Peyer's patch (tissue), 4 donors: Measurements from ENCODE around the gene STK25. TPM values are rescaled to one million over a fixed set of nuclear protein-coding genes. Genes with fewer than 3 reads are reported as not detected.

Experiments
- DNase-seq, 3 donors: peaks; one replicate each; pipeline ENCODE4 v3.0.0-alpha.2; 2017 to 2019
- H3K27ac ChIP-seq, 4 donors: fragments of 200-600 bp; sonication (generic); one replicate each; pipeline ENCODE4 v1.5.1; 2016 to 2019
- H3K27me3 ChIP-seq, 2 donors: fragments of 200-600 bp; sonication (generic); one replicate each; pipeline ENCODE4 v1.5.1; 2019
- H3K36me3 ChIP-seq, 3 donors: fragments of 200-600 bp; sonication (generic); one replicate each; pipeline ENCODE4 v1.5.1; 2016 to 2019
- H3K4me1 ChIP-seq, 4 donors: fragments of 200-600 bp; sonication (generic); one replicate each; pipeline ENCODE4 v1.5.1; 2016 to 2019
- H3K4me3 ChIP-seq, 4 donors: fragments of 200-600 bp; sonication (generic); 1 replicate in 3 of 4; 2 replicates in 1 of 4; pipeline ENCODE4 v1.5.1; 2016 to 2019; ENCODE audit warnings: mild to moderate bottlenecking in 1 of 4
- H3K9me3 ChIP-seq, 4 donors: fragments of 200-600 bp; sonication (generic); one replicate each; pipeline ENCODE4 v1.5.1; 2016 to 2019; ENCODE audit warnings: mild to moderate bottlenecking in 1 of 4
- CTCF ChIP-seq, 6 experiments: fragments of 450-650 bp in 4 of 6; fragments of 200-600 bp in 2 of 6; sonication (generic) in 1 of 6; IDR thresholded peaks; one replicate each; pipeline ENCODE4 v1.5.1; 2017 to 2019; ENCODE audit warnings: antibody characterized with exemption in 6 of 6, mild to moderate bottlenecking in 3 of 6, moderate library complexity in 1 of 6
- POLR2A ChIP-seq, 2 donors: fragments of 450-650 bp; IDR thresholded peaks; one replicate each; pipeline ENCODE4 v1.5.1; 2017; ENCODE audit warnings: antibody characterized with exemption in 2 of 2, mild to moderate bottlenecking in 2 of 2, moderate library complexity in 2 of 2
- total RNA-seq, 4 donors: library from RNA; depleted of rRNA; stranded (reverse); fragments of >200 nt; gene quantifications; one replicate each; pipeline ENCODE4 v1.1.0, GENCODE V29; 2016

STK25 gene
- total RNA-seq, 4 donors from 2014 or later = 149 to 356 (median 275) TPM

- peaks cover 0 to 27% (median 0%) of the 10 kb centered on the region in 3 donors for H3K36me3 ChIP-seq
- H3K27me3 ChIP-seq = no peaks in the 10 kb centered on the region
- no peaks in the 10 kb centered on the region for H3K9me3 ChIP-seq
- H3K4me1 ChIP-seq = peaks cover 0 to 22% (median 5%) of the 10 kb centered on the region in 4 donors
- H3K27ac ChIP-seq = no peak overlapping the region
- no peak for DNase-seq
- no peak overlapping the region for H3K4me3 ChIP-seq
- TF ChIP-seq POLR2A (IDR thresholded peaks at IDR 0.05) (no peak), CTCF (IDR thresholded peaks at IDR 0.05) (no peak)
These were observed 4.5 kb downstream of the STK25 start for GRCh38 chr2:241503776-241504392.

GRCh38 chr2:241502281-241502680, 6.1 kb downstream of the STK25 start:
- TF ChIP-seq CTCF (IDR thresholded peaks at IDR 0.05) (no peak), POLR2A (IDR thresholded peaks at IDR 0.05) (no peak)
- Histone ChIP-seq H3K4me1 (peaks cover 0 to 22% (median 3%) of the 10 kb centered on the region in 4 donors), H3K27ac (no peak overlapping the region), H3K27me3 (no peaks in the 10 kb centered on the region), H3K4me3 (no peak overlapping the region), H3K9me3 (no peaks in the 10 kb centered on the region), H3K36me3 (peaks cover 0 to 40% (median 0%) of the 10 kb centered on the region in 3 donors)
- DNase-seq = no peak

DNA sequence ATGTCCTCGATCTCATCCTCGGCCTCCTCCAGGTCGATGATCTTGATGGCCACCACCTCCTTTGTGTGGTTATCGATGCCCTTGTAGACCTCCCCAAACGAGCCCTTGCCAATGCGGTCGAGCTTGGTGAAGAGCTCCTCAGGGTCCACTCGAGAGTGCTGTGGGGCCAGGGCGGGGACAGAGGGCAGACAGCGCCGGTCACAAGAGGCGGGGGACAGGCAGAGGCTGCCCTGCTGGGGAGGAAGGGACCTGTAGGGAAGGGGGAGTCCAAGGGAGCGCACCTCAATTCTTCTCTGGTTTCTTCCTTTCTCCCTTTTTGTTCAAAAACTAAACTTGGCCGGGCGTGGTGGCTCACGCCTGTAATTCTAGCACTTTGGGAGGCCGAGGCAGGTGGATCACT, 6.8 kb downstream of the STK25 start:
- TF ChIP-seq CTCF (IDR thresholded peaks at IDR 0.05) (no peak), POLR2A (IDR thresholded peaks at IDR 0.05) (no peak)
- H3K36me3 ChIP-seq = peaks cover 0 to 47% (median 0%) of the 10 kb centered on the region in 3 donors
- no peaks in the 10 kb centered on the region for H3K27me3 ChIP-seq
- H3K4me3 ChIP-seq = no peak overlapping the region
- DNase-seq = no peak
- H3K27ac ChIP-seq = no peak overlapping the region
- H3K9me3 ChIP-seq = no peaks in the 10 kb centered on the region
- H3K4me1 ChIP-seq = peaks cover 0 to 22% (median 0%) of the 10 kb centered on the region in 4 donors

- H3K27ac ChIP-seq = no peak overlapping the region
- TF ChIP-seq POLR2A (IDR thresholded peaks at IDR 0.05) (no peak), CTCF (IDR thresholded peaks at IDR 0.05) (no peak)
- H3K9me3 ChIP-seq = no peaks in the 10 kb centered on the region
- DNase-seq = no peak
- peaks cover 0 to 22% (median 0%) of the 10 kb centered on the region in 4 donors for H3K4me1 ChIP-seq
- H3K27me3 ChIP-seq = no peaks in the 10 kb centered on the region
- H3K36me3 ChIP-seq = peaks cover 0 to 51% (median 0%) of the 10 kb centered on the region in 3 donors
- no peak overlapping the region for H3K4me3 ChIP-seq
These were observed 7.3 kb downstream of the STK25 start for GRCh38 chr2:241501099-241501541.

DNA sequence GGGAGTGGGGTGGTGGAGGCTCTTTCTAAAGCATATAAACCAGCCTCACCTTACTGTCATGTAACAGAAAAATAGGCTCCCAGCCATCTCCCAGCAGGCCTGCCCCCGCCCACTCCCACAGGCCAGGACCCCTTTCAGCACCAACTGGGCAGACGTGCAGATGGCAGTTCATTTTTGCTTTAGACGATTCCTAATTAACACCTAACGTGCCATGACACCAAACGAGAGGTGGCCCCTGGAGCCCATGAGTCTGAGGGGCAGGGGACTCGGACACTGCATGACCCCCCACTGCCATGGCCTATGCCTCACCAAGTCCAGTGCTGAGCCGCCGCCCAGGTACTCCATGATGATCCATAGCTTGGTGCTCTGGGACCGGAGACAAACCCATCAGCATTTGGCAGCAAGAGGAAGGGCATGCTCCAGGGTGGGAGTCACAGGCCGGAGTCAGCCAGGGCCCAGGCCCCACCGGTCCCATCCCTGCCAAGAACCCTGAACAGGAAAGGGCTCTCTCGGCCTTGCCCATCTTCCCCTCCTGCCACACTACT, 7.9 kb downstream of the STK25 start:
- H3K36me3 ChIP-seq = peaks cover 0 to 57% (median 0%) of the 10 kb centered on the region in 3 donors
- H3K4me1 ChIP-seq = peaks cover 0 to 19% (median 0%) of the 10 kb centered on the region in 4 donors
- no peaks in the 10 kb centered on the region for H3K27me3 ChIP-seq
- no peaks in the 10 kb centered on the region for H3K9me3 ChIP-seq
- DNase-seq = no peak
- TF ChIP-seq POLR2A (IDR thresholded peaks at IDR 0.05) = no peak
- no peak for TF ChIP-seq CTCF (IDR thresholded peaks at IDR 0.05)
- H3K27ac ChIP-seq = no peak overlapping the region
- no peak overlapping the region for H3K4me3 ChIP-seq
